HepG2 (cell line): ENCODE data around the gene RAC3. TPM values are rescaled to one million over a fixed set of nuclear protein-coding genes. Genes with fewer than 3 reads are reported as not detected.

Experiments
- EZH2 ChIP-seq: conservative IDR thresholded peaks from 2 replicates; pipeline ENCODE4 v1.6.1; 2012; ENCODE audit warnings: mild to moderate bottlenecking, low read depth, low read length, moderate library complexity
- MATR3 ChIP-seq: sonication (generic); formaldehyde crosslinking; IDR thresholded peaks from 2 replicates; pipeline ENCODE4 v1.4.0; 2020; ENCODE audit warnings: missing genetic modification reagents
- NFRKB ChIP-seq: fragments of 450-650 bp; IDR thresholded peaks from 2 replicates; pipeline ENCODE4 v1.6.1; 2017
- NR2F1 ChIP-seq, 2 experiments: fragments of 450-650 bp in 1 of 2; formaldehyde crosslinking in 1 of 2; IDR thresholded peaks; 2 replicates each; pipeline versions ENCODE4 v1.5.0 to v1.6.1; 2016 to 2020; ENCODE audit warnings: mild to moderate bottlenecking in 1 of 2, missing compliant biosample characterization in 1 of 2, missing genetic modification reagents in 1 of 2, moderate library complexity in 1 of 2
- SUZ12 ChIP-seq: fragments of 150-350 bp; IDR thresholded peaks from 2 replicates; pipeline ENCODE4 v1.6.1; 2014; ENCODE audit warnings: low read depth, low read length
- TOPORS ChIP-seq: sonication (generic); formaldehyde crosslinking; IDR thresholded peaks from 2 replicates; pipeline ENCODE4 v1.8.0; 2023; ENCODE audit warnings: mild to moderate bottlenecking, missing genetic modification reagents
- ZEB1 ChIP-seq: IDR thresholded peaks from 2 replicates; pipeline ENCODE4 v1.6.1; 2012; ENCODE audit warnings: mild to moderate bottlenecking, low read depth, inconsistent platforms; ENCODE audit not compliant: insufficient replicate concordance
- ZKSCAN5 ChIP-seq: sonication (generic); formaldehyde crosslinking; IDR thresholded peaks from 2 replicates; pipeline ENCODE4 v1.5.1; 2020; ENCODE audit warnings: mild to moderate bottlenecking, missing genetic modification reagents
- ZNF17 ChIP-seq: sonication (generic); formaldehyde crosslinking; IDR thresholded peaks from 2 replicates; pipeline ENCODE4 v1.5.0; 2020; ENCODE audit warnings: mild to moderate bottlenecking, missing genetic modification reagents
- ZNF619 ChIP-seq: sonication (generic); formaldehyde crosslinking; IDR thresholded peaks from 2 replicates; pipeline ENCODE4 v1.4.0; 2020; ENCODE audit warnings: mild to moderate bottlenecking, missing genetic modification reagents
- ZSCAN31 ChIP-seq: sonication (generic); formaldehyde crosslinking; IDR thresholded peaks from 2 replicates; pipeline ENCODE4 v1.5.0; 2020; ENCODE audit warnings: low read depth, mild to moderate bottlenecking, missing genetic modification reagents
- polyA plus RNA-seq, 8 experiments: library from polyadenylated mRNA; depleted of rRNA in 3 of 8; stranded (reverse) in 7 of 8; unstranded in 1 of 8; fragments of >200 nt; fragmentation: Illumina TruSeq in 4 of 8; extraction: Trizol in 4 of 8; gene quantifications; 2 replicates each; pipeline versions ENCODE4 v1.2.1 to v1.2.3, GENCODE V29; 2011 to 2016; ENCODE audit warnings: low read depth in 4 of 8, missing spikeins in 1 of 8, mixed read lengths in 1 of 8; ENCODE audit not compliant: insufficient read depth in 1 of 8
- total RNA-seq, 5 experiments: library from RNA; depleted of rRNA; stranded (reverse); fragments of >200 nt; fragmentation: Illumina TruSeq; extraction: Trizol; gene quantifications; 2 replicates each; pipeline ENCODE4 v1.2.3, GENCODE V29; 2016; ENCODE audit warnings: low read depth in 1 of 5
- TF ChIP-seq, protein P1 (sequence below): sonication (generic); formaldehyde crosslinking; conservative IDR thresholded peaks from 2 replicates; pipeline ENCODE4 v1.4.0; 2020; ENCODE audit warnings: missing genetic modification reagents
- TF ChIP-seq, protein P2 (sequence below): sonication (generic); formaldehyde crosslinking; IDR thresholded peaks from 2 replicates; pipeline ENCODE4 v1.5.0; 2020; ENCODE audit warnings: mild to moderate bottlenecking, missing genetic modification reagents
- TF ChIP-seq, protein P3 (sequence below): sonication (generic); formaldehyde crosslinking; IDR thresholded peaks from 2 replicates; pipeline ENCODE4 v1.4.0; 2020; ENCODE audit warnings: missing genetic modification reagents, borderline replicate concordance
- TF ChIP-seq, protein P4 (sequence below): sonication (generic); formaldehyde crosslinking; IDR thresholded peaks from 2 replicates; pipeline ENCODE4 v1.4.0; 2020; ENCODE audit warnings: mild to moderate bottlenecking, missing genetic modification reagents, borderline replicate concordance

RAC3 gene
- total and polyA plus RNA-seq, 2 of the 13 experiments (the other 11 are each of a cell fraction or from before 2014, with no cell fraction given), result 10.5 to 21.3 TPM

DNA sequence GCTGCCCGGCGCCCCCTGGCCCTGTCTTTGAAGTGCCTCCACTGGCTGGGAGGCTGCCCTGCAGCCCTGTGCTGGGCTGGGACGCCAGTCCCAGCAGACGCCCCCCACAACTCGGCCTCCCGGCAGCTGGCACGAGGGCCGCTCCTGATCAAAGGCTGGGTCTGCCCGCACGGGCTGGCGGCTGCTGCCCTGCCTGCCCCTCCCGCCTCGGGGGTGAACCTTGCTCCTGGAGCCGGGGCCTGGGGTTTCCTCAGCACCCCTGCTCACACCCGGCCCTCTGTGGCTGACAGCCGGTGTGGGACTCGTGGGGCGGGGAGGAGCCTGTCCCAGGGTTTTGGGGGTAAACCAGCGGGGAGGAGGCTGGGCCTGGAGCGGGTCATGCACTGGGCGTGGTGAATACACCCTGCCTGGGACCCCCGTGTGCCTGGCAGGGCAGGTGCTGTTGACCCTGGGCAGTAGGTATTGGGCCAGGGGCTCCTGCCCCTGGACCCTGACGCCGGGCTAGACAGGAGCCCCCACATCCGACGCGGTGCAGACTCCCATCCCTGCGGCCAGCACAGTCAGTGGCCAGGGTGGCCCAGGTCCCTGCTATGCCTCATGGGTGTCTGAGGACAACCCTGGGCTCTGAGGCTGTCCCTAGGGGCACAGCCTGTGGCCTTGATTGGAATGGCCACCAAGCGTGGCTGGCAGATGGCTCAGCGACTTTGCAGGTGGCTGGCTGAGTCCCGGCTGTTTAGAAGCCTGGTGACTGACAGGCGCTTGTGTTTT, 30.5 kb upstream of the RAC3 start (continued):
- TF ChIP-seq, protein P1, sequence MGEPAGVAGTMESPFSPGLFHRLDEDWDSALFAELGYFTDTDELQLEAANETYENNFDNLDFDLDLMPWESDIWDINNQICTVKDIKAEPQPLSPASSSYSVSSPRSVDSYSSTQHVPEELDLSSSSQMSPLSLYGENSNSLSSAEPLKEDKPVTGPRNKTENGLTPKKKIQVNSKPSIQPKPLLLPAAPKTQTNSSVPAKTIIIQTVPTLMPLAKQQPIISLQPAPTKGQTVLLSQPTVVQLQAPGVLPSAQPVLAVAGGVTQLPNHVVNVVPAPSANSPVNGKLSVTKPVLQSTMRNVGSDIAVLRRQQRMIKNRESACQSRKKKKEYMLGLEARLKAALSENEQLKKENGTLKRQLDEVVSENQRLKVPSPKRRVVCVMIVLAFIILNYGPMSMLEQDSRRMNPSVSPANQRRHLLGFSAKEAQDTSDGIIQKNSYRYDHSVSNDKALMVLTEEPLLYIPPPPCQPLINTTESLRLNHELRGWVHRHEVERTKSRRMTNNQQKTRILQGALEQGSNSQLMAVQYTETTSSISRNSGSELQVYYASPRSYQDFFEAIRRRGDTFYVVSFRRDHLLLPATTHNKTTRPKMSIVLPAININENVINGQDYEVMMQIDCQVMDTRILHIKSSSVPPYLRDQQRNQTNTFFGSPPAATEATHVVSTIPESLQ (CRISPR knock-in tag), result no peak
- TF ChIP-seq SUZ12 (no peak), ZKSCAN5 (CRISPR knock-in tag) (no peak), MATR3 (no peak), ZEB1 (no peak), TOPORS (CRISPR knock-in tag) (no peak; the same call in 1 of the 2 replicates), ZSCAN31 (CRISPR knock-in tag) (peak; percentile 89), EZH2 (no peak), ZNF17 (no peak), ZNF619 (peak; percentile 67), NFRKB (no peak), NR2F1 (CRISPR knock-in tag; IDR thresholded peaks at IDR 0.05) (peak; percentile 66 to 83; a peak in 3 of 4 replicates)
- TF ChIP-seq, protein P2, sequence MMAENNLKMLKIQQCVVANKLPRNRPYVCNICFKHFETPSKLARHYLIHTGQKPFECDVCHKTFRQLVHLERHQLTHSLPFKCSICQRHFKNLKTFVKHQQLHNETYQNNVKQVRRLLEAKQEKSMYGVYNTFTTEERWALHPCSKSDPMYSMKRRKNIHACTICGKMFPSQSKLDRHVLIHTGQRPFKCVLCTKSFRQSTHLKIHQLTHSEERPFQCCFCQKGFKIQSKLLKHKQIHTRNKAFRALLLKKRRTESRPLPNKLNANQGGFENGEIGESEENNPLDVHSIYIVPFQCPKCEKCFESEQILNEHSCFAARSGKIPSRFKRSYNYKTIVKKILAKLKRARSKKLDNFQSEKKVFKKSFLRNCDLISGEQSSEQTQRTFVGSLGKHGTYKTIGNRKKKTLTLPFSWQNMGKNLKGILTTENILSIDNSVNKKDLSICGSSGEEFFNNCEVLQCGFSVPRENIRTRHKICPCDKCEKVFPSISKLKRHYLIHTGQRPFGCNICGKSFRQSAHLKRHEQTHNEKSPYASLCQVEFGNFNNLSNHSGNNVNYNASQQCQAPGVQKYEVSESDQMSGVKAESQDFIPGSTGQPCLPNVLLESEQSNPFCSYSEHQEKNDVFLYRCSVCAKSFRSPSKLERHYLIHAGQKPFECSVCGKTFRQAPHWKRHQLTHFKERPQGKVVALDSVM (CRISPR knock-in tag), result peak; percentile 90
- TF ChIP-seq, protein P3, sequence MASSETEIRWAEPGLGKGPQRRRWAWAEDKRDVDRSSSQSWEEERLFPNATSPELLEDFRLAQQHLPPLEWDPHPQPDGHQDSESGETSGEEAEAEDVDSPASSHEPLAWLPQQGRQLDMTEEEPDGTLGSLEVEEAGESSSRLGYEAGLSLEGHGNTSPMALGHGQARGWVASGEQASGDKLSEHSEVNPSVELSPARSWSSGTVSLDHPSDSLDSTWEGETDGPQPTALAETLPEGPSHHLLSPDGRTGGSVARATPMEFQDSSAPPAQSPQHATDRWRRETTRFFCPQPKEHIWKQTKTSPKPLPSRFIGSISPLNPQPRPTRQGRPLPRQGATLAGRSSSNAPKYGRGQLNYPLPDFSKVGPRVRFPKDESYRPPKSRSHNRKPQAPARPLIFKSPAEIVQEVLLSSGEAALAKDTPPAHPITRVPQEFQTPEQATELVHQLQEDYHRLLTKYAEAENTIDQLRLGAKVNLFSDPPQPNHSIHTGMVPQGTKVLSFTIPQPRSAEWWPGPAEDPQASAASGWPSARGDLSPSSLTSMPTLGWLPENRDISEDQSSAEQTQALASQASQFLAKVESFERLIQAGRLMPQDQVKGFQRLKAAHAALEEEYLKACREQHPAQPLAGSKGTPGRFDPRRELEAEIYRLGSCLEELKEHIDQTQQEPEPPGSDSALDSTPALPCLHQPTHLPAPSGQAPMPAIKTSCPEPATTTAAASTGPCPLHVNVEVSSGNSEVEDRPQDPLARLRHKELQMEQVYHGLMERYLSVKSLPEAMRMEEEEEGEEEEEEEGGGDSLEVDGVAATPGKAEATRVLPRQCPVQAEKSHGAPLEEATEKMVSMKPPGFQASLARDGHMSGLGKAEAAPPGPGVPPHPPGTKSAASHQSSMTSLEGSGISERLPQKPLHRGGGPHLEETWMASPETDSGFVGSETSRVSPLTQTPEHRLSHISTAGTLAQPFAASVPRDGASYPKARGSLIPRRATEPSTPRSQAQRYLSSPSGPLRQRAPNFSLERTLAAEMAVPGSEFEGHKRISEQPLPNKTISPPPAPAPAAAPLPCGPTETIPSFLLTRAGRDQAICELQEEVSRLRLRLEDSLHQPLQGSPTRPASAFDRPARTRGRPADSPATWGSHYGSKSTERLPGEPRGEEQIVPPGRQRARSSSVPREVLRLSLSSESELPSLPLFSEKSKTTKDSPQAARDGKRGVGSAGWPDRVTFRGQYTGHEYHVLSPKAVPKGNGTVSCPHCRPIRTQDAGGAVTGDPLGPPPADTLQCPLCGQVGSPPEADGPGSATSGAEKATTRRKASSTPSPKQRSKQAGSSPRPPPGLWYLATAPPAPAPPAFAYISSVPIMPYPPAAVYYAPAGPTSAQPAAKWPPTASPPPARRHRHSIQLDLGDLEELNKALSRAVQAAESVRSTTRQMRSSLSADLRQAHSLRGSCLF, result 0 out of 2 replicates have a peak, but pooled peaks have one; percentile 71
- TF ChIP-seq, protein P4, sequence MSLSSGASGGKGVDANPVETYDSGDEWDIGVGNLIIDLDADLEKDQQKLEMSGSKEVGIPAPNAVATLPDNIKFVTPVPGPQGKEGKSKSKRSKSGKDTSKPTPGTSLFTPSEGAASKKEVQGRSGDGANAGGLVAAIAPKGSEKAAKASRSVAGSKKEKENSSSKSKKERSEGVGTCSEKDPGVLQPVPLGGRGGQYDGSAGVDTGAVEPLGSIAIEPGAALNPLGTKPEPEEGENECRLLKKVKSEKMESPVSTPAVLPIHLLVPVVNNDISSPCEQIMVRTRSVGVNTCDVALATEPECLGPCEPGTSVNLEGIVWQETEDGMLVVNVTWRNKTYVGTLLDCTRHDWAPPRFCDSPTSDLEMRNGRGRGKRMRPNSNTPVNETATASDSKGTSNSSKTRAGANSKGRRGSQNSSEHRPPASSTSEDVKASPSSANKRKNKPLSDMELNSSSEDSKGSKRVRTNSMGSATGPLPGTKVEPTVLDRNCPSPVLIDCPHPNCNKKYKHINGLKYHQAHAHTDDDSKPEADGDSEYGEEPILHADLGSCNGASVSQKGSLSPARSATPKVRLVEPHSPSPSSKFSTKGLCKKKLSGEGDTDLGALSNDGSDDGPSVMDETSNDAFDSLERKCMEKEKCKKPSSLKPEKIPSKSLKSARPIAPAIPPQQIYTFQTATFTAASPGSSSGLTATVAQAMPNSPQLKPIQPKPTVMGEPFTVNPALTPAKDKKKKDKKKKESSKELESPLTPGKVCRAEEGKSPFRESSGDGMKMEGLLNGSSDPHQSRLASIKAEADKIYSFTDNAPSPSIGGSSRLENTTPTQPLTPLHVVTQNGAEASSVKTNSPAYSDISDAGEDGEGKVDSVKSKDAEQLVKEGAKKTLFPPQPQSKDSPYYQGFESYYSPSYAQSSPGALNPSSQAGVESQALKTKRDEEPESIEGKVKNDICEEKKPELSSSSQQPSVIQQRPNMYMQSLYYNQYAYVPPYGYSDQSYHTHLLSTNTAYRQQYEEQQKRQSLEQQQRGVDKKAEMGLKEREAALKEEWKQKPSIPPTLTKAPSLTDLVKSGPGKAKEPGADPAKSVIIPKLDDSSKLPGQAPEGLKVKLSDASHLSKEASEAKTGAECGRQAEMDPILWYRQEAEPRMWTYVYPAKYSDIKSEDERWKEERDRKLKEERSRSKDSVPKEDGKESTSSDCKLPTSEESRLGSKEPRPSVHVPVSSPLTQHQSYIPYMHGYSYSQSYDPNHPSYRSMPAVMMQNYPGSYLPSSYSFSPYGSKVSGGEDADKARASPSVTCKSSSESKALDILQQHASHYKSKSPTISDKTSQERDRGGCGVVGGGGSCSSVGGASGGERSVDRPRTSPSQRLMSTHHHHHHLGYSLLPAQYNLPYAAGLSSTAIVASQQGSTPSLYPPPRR, result peak; percentile 91
